Prostate gland (tissue), 2 donors: ENCODE results near the gene MED16.

Experiments
- POLR2A ChIP-seq: fragments of 450-650 bp; IDR thresholded peaks from one replicate; pipeline ENCODE4 v1.6.1; 2016; ENCODE audit warnings: antibody characterized with exemption, mild to moderate bottlenecking
- POLR2AphosphoS5 ChIP-seq: sonication (generic); formaldehyde crosslinking; IDR thresholded peaks from one replicate; pipeline ENCODE4 v1.6.1; 2017; ENCODE audit warnings: antibody characterized with exemption
- TF ChIP-seq, protein P1 (sequence below), 4 experiments: fragments of 200-600 bp in 2 of 4; fragments of 450-650 bp in 2 of 4; sonication (generic) in 2 of 4; IDR thresholded peaks; 1 replicate in 3 of 4; 2 replicates in 1 of 4; pipeline ENCODE4 v1.5.1; 2016 to 2019; ENCODE audit warnings: antibody characterized with exemption in 4 of 4, mild to moderate bottlenecking in 2 of 4, moderate library complexity in 2 of 4

DNA sequence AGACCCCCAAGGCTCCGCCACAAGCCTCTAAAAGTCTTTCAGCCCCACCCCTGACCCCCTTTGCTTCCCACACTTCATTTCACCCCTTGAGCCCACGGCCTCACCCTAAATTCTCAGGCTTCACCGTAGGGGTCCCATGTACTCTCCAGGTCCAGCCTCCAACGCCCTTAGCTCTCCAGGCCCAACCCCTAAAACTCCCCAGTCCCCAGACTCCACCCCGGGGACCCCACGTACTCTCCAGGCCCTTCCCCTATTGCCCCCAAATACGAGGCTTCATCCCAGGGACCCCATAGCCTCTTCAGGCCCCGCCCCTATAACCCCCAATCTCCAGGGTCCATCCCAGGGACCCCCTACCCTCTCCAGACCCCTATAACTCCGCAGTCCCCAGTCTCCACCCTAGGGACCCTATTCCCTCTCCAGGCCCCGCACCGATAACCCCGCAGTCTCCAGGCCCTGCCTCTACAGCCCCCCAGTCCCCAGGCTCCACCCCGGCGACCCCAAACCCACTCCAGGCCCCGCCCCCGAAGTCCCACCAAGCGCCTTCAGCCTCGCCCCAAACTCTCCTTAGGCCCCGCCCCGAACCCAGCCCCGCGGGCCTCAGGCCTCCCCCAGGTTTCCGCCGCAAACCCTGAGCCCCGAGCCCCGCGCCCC, 619 bp downstream of the MED16 start:
- TF ChIP-seq POLR2A (no peak), POLR2AphosphoS5 (no peak)
- TF ChIP-seq, protein P1, sequence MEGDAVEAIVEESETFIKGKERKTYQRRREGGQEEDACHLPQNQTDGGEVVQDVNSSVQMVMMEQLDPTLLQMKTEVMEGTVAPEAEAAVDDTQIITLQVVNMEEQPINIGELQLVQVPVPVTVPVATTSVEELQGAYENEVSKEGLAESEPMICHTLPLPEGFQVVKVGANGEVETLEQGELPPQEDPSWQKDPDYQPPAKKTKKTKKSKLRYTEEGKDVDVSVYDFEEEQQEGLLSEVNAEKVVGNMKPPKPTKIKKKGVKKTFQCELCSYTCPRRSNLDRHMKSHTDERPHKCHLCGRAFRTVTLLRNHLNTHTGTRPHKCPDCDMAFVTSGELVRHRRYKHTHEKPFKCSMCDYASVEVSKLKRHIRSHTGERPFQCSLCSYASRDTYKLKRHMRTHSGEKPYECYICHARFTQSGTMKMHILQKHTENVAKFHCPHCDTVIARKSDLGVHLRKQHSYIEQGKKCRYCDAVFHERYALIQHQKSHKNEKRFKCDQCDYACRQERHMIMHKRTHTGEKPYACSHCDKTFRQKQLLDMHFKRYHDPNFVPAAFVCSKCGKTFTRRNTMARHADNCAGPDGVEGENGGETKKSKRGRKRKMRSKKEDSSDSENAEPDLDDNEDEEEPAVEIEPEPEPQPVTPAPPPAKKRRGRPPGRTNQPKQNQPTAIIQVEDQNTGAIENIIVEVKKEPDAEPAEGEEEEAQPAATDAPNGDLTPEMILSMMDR (IDR thresholded peaks at IDR 0.05), result no peak
